K562 (cell line): Measurements from ENCODE around the gene BIRC3. TPM values are rescaled to one million over a fixed set of nuclear protein-coding genes. Genes with fewer than 3 reads are reported as not detected.
A peak's percentile ranks its signal among the peaks of the same experiment; 100 is the strongest.

Source experiments
- BMI1 ChIP-seq: fragments of 150-350 bp; IDR thresholded peaks from 2 replicates; pipeline ENCODE4 v1.6.1; 2014; ENCODE audit warnings: low read length
- GATA2 ChIP-seq: sonication (generic); formaldehyde crosslinking; IDR thresholded peaks from 2 replicates; pipeline ENCODE4 v1.4.0; 2020; ENCODE audit warnings: mild to moderate bottlenecking, missing genetic modification reagents
- GTF2A2 ChIP-seq: IDR thresholded peaks from 2 replicates; pipeline ENCODE4 v1.6.1; 2016; ENCODE audit warnings: mild to moderate bottlenecking, missing genetic modification characterization, missing compliant biosample characterization
- HMGN3 ChIP-seq: IDR thresholded peaks from 2 replicates; pipeline ENCODE4 v1.6.1; 2011; ENCODE audit warnings: borderline replicate concordance, low read depth, mild to moderate bottlenecking, mixed read lengths, low read length; ENCODE audit not compliant: insufficient read length; ENCODE audit errors: extremely low read depth
- HNRNPK ChIP-seq: fragments of 200-400 bp; formaldehyde crosslinking; IDR thresholded peaks from one replicate; pipeline ENCODE4 v1.6.1; 2018; ENCODE audit warnings: mild to moderate bottlenecking, low read depth, low read length; ENCODE audit not compliant: poor library complexity, severe bottlenecking
- KHSRP ChIP-seq: fragments of 450-650 bp; IDR thresholded peaks from 2 replicates; pipeline ENCODE4 v1.6.1; 2017
- MTA1 ChIP-seq: fragments of 450-650 bp; IDR thresholded peaks from 2 replicates; pipeline ENCODE4 v1.6.1; 2017; ENCODE audit warnings: borderline replicate concordance
- NFXL1 ChIP-seq: fragments of 450-650 bp; formaldehyde crosslinking; IDR thresholded peaks from 2 replicates; pipeline ENCODE4 v1.4.0; 2021; ENCODE audit warnings: mild to moderate bottlenecking
- PHB ChIP-seq: fragments of 250-450 bp; sonication (Bioruptor Pico); IDR thresholded peaks from 2 replicates; pipeline ENCODE4 v1.5.0; 2021
- POLR2G ChIP-seq: fragments of 200-400 bp; formaldehyde crosslinking; IDR thresholded peaks from 2 replicates; pipeline ENCODE4 v1.6.1; 2017; ENCODE audit warnings: low read depth, mild to moderate bottlenecking, antibody characterized with exemption, low read length, moderate library complexity
- RBM25 ChIP-seq: fragments of 200-400 bp; formaldehyde crosslinking; IDR thresholded peaks from 2 replicates; pipeline ENCODE4 v1.6.1; 2018; ENCODE audit warnings: low read length, low read depth, moderate library complexity; ENCODE audit not compliant: severe bottlenecking
- XRCC4 ChIP-seq: IDR thresholded peaks from one replicate; pipeline ENCODE4 v1.6.1; 2011; ENCODE audit not compliant: insufficient read depth, insufficient read length; ENCODE audit errors: extremely low read depth
- ZBED1 ChIP-seq: IDR thresholded peaks from 2 replicates; pipeline ENCODE4 v1.6.1; 2014
- ZKSCAN8 ChIP-seq: fragments of 200-800 bp; sonication (Bioruptor generic); IDR thresholded peaks from 2 replicates; pipeline ENCODE4 v1.6.1; 2016; ENCODE audit warnings: missing genetic modification characterization, missing compliant biosample characterization
- ZNF12 ChIP-seq: sonication (generic); formaldehyde crosslinking; IDR thresholded peaks from 2 replicates; pipeline ENCODE4 v1.4.0; 2020; ENCODE audit warnings: mild to moderate bottlenecking, missing genetic modification reagents
- ZNF143 ChIP-seq: sonication (generic); formaldehyde crosslinking; IDR thresholded peaks from 2 replicates; pipeline ENCODE4 v1.9.0; 2022; ENCODE audit warnings: mild to moderate bottlenecking, missing genetic modification reagents
- ZNF695 ChIP-seq: fragments of 450-650 bp; formaldehyde crosslinking; IDR thresholded peaks from 2 replicates; pipeline ENCODE4 v1.4.0; 2020; ENCODE audit warnings: mild to moderate bottlenecking, moderate library complexity
- ZNF75A ChIP-seq: fragments of 450-650 bp; formaldehyde crosslinking; IDR thresholded peaks from 2 replicates; pipeline ENCODE4 v1.4.0; 2020; ENCODE audit warnings: mild to moderate bottlenecking
- polyA plus RNA-seq, 8 experiments: library from polyadenylated mRNA; depleted of rRNA in 4 of 8; stranded (reverse) in 5 of 8; unstranded in 3 of 8; fragments of >200 nt; fragmentation: Nextera tagmentation in 2 of 8; fragmentation: Illumina TruSeq in 1 of 8; extraction: Ambion mirVana in 2 of 8; extraction: Trizol in 1 of 8; gene quantifications; 2 replicates each; pipeline versions ENCODE4 v1.2.1 to v1.2.3, GENCODE V29; 2011 to 2014; ENCODE audit warnings: inconsistent platforms in 1 of 8, missing spikeins in 1 of 8
- total RNA-seq, 7 experiments: library from RNA; depleted of rRNA in 6 of 7; stranded (reverse); fragments of >200 nt in 6 of 7; fragmentation: Illumina TruSeq in 2 of 7; extraction: Trizol in 2 of 7; gene quantifications; 2 replicates each; pipeline versions ENCODE4 v1.2.1 to v1.2.3, GENCODE V29; 2011 to 2021; ENCODE audit warnings: low replicate concordance in 1 of 7
- TF ChIP-seq, protein P1 (sequence below): fragments of 450-650 bp; IDR thresholded peaks from 2 replicates; pipeline ENCODE4 v1.7.0; 2016; ENCODE audit warnings: borderline replicate concordance
- TF ChIP-seq, protein P2 (sequence below): sonication (generic); formaldehyde crosslinking; IDR thresholded peaks from 2 replicates; pipeline ENCODE4 v1.8.0; 2023; ENCODE audit warnings: mild to moderate bottlenecking, missing genetic modification reagents
- TF ChIP-seq, protein P3 (sequence below): fragments of 250-450 bp; sonication (Bioruptor Pico); IDR thresholded peaks from 2 replicates; pipeline ENCODE4 v1.4.0; 2020; ENCODE audit warnings: mild to moderate bottlenecking, moderate library complexity, borderline replicate concordance
- TF ChIP-seq, protein P4 (sequence below): fragments of 450-650 bp; formaldehyde crosslinking; IDR thresholded peaks from 2 replicates; pipeline ENCODE4 v1.4.0; 2020; ENCODE audit warnings: mild to moderate bottlenecking, moderate library complexity

Gene BIRC3
- total and polyA plus RNA-seq, 9 of the 15 experiments (the other 6 are each of a cell fraction or from before 2014, with no cell fraction given), result 0.08 to 0.42 (median 0.18) TPM

DNA sequence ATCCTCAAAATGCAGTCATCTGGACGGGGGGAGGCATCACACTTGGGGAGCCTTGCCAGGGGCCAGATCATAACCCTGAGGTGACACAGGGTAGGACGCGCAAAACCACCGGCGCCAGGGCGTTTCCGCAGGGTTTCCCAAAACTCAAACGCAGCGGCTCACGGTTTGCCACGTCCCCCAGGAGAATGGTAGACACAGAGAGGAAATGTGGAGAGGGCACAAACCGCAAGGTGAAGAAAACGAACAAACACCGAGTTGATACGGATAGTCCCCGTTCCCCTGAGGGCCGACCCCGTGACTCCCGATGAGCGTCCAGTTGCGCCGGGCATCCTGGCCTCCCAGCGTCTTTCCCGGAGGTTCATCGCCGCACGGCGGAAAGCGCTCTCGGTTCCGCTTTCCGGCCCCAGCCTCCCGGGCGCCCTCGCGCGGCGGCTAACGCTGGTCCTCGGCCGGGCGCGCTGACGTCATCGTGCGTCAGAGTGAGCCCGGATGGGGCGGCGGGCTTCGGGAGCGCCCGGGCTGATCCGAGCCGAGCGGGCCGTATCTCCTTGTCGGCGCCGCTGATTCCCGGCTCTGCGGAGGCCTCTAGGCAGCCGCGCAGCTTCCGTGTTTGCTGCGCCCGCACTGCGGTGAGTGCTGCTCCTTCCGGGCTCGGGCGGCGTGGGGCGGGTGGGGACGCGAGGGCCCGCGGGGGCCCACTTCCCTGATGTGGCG is 29.6 kb downstream of the BIRC3 start, which contains the start of gene BIRC2 (continued):
- TF ChIP-seq, protein P1, sequence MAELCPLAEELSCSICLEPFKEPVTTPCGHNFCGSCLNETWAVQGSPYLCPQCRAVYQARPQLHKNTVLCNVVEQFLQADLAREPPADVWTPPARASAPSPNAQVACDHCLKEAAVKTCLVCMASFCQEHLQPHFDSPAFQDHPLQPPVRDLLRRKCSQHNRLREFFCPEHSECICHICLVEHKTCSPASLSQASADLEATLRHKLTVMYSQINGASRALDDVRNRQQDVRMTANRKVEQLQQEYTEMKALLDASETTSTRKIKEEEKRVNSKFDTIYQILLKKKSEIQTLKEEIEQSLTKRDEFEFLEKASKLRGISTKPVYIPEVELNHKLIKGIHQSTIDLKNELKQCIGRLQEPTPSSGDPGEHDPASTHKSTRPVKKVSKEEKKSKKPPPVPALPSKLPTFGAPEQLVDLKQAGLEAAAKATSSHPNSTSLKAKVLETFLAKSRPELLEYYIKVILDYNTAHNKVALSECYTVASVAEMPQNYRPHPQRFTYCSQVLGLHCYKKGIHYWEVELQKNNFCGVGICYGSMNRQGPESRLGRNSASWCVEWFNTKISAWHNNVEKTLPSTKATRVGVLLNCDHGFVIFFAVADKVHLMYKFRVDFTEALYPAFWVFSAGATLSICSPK, result no peak
- TF ChIP-seq, protein P2, sequence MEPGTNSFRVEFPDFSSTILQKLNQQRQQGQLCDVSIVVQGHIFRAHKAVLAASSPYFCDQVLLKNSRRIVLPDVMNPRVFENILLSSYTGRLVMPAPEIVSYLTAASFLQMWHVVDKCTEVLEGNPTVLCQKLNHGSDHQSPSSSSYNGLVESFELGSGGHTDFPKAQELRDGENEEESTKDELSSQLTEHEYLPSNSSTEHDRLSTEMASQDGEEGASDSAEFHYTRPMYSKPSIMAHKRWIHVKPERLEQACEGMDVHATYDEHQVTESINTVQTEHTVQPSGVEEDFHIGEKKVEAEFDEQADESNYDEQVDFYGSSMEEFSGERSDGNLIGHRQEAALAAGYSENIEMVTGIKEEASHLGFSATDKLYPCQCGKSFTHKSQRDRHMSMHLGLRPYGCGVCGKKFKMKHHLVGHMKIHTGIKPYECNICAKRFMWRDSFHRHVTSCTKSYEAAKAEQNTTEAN (CRISPR knock-in tag), result no peak
- TF ChIP-seq, protein P3, sequence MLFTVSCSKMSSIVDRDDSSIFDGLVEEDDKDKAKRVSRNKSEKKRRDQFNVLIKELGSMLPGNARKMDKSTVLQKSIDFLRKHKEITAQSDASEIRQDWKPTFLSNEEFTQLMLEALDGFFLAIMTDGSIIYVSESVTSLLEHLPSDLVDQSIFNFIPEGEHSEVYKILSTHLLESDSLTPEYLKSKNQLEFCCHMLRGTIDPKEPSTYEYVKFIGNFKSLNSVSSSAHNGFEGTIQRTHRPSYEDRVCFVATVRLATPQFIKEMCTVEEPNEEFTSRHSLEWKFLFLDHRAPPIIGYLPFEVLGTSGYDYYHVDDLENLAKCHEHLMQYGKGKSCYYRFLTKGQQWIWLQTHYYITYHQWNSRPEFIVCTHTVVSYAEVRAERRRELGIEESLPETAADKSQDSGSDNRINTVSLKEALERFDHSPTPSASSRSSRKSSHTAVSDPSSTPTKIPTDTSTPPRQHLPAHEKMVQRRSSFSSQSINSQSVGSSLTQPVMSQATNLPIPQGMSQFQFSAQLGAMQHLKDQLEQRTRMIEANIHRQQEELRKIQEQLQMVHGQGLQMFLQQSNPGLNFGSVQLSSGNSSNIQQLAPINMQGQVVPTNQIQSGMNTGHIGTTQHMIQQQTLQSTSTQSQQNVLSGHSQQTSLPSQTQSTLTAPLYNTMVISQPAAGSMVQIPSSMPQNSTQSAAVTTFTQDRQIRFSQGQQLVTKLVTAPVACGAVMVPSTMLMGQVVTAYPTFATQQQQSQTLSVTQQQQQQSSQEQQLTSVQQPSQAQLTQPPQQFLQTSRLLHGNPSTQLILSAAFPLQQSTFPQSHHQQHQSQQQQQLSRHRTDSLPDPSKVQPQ, result no peak
- no peak for TF ChIP-seq RBM25
- TF ChIP-seq ZKSCAN8, result no peak
- no peak for TF ChIP-seq PHB (CRISPR knock-in tag)
- TF ChIP-seq KHSRP, result peak; percentile 67; the same call in 1 of the 2 replicates
- TF ChIP-seq BMI1, result no peak
- no peak for TF ChIP-seq ZNF12
- TF ChIP-seq GATA2, result 0 out of 2 replicates have a peak, but pooled peaks have one; percentile 24
- TF ChIP-seq ZBED1, result no peak
- no peak for TF ChIP-seq XRCC4
- peak; percentile 93 for TF ChIP-seq POLR2G
- TF ChIP-seq ZNF143 (CRISPR knock-in tag), result no peak
- TF ChIP-seq GTF2A2 (tag), result no peak
- TF ChIP-seq HNRNPK, result no peak
- TF ChIP-seq ZNF695 (CRISPR knock-in tag), result no peak
- no peak for TF ChIP-seq ZNF75A (CRISPR knock-in tag)
- TF ChIP-seq HMGN3, result peak; percentile 87
- TF ChIP-seq NFXL1 (CRISPR knock-in tag), result no peak
- TF ChIP-seq MTA1, result peak; percentile 34; the same call in 1 of the 2 replicates
- TF ChIP-seq, protein P4, sequence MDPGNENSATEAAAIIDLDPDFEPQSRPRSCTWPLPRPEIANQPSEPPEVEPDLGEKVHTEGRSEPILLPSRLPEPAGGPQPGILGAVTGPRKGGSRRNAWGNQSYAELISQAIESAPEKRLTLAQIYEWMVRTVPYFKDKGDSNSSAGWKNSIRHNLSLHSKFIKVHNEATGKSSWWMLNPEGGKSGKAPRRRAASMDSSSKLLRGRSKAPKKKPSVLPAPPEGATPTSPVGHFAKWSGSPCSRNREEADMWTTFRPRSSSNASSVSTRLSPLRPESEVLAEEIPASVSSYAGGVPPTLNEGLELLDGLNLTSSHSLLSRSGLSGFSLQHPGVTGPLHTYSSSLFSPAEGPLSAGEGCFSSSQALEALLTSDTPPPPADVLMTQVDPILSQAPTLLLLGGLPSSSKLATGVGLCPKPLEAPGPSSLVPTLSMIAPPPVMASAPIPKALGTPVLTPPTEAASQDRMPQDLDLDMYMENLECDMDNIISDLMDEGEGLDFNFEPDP (CRISPR knock-in tag), result no peak
